ENCODE results near the gene POU6F2.

- TF ChIP-seq, protein P1, sequence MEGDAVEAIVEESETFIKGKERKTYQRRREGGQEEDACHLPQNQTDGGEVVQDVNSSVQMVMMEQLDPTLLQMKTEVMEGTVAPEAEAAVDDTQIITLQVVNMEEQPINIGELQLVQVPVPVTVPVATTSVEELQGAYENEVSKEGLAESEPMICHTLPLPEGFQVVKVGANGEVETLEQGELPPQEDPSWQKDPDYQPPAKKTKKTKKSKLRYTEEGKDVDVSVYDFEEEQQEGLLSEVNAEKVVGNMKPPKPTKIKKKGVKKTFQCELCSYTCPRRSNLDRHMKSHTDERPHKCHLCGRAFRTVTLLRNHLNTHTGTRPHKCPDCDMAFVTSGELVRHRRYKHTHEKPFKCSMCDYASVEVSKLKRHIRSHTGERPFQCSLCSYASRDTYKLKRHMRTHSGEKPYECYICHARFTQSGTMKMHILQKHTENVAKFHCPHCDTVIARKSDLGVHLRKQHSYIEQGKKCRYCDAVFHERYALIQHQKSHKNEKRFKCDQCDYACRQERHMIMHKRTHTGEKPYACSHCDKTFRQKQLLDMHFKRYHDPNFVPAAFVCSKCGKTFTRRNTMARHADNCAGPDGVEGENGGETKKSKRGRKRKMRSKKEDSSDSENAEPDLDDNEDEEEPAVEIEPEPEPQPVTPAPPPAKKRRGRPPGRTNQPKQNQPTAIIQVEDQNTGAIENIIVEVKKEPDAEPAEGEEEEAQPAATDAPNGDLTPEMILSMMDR (conservative IDR thresholded peaks at IDR 0.05 in 1 of 2, IDR thresholded peaks at IDR 0.05 in 1 of 2; ENCODE audit: low read depth in 1 of 2, low read length in 2 of 2), result no peak
- TF ChIP-seq EZH2 (IDR thresholded peaks at IDR 0.05; ENCODE audit: low read length, missing control alignments), result no peak
Measured at GRCh38 chr7:39133088-39133487, 155.4 kb downstream of the POU6F2 start.

All from fibroblast of lung (primary cell).